HG03280 (cell line): ENCODE data around the gene KCNN3.
"Not testable (repeated sequence)": the region's sequence is repeated elsewhere in the genome, so short reads cannot be mapped to it uniquely, and the experiment has no call there.

ENCODE experiments used
- ATAC-seq: cut with Tn5 transposase; IDR thresholded peaks from one replicate; pipeline ENCODE4 v1.9.1; 2021; ENCODE audit warnings: mild to moderate bottlenecking, moderate library complexity; ENCODE audit not compliant: unreplicated experiment

The KCNN3 gene

DNA sequence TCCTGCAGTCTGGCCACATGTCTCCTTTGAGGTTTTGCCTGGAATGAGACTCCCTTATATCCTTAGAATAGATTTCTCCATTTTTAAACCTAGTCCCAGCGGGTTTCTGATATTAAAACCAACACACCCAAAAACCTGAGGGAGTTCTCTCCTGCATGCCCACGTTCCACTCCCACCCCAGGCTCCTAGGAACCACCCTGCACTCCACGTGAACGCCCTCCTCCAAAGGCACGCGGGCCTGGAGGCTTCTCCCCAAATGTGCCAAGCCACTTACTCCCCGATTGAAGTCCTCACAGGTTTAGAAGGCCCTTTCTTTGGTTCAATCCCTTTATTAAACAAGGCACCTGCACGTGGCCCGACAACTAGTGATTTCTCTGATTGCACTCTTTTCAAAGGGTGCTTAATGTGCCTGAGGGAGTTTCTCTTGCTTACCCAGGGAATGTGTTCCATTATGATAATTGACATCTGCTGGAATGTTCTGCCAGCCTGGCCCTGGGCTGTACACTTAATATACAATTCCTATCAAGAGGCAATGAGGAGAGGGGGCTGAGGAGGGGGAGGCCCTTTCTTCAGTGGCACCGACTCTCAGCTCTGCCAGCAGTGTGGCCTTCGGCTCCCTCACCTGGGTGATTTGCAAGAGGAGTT, 157.8 kb downstream of the KCNN3 start:
- no peak for ATAC-seq

DNA sequence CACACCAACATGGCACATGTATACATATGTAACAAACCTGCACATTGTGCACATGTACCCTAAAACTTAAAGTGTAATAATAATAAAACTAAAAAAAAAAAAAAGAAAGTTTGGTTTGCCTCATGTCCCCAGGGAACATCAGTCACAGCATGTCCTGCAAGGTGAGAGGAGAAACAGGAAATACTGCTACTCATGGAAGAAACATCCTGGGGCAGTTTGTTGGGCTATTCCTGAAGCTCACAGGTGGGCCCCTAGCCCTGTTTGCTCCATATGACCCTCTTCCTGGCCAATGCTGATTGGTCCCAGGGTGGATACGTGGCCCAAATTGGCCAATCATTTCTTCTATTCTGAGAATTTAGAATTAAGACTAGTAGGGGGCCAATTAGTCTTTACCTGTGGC, 158.7 kb downstream of the KCNN3 start:
- ATAC-seq = no peak

DNA sequence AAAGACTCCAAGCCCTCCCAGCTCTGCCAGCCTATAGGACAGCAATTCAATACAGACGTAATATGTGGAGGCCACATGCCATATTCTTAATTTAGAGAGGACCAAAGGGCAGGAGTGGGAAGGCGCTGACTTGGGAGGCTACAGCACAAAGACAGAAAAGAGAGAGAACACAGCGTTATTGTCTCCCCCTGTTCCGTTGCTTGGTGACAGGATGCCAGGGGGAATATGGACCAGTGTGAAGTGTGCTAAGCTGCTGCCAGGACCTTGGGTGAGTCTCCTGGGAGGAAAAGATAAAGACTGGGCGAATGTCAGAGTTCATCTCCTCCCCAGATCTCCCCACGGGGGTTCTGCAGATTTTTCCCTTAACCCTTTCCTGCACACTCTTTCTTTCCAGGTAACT, 160.0 kb downstream of the KCNN3 start:
- ATAC-seq = no peak

DNA sequence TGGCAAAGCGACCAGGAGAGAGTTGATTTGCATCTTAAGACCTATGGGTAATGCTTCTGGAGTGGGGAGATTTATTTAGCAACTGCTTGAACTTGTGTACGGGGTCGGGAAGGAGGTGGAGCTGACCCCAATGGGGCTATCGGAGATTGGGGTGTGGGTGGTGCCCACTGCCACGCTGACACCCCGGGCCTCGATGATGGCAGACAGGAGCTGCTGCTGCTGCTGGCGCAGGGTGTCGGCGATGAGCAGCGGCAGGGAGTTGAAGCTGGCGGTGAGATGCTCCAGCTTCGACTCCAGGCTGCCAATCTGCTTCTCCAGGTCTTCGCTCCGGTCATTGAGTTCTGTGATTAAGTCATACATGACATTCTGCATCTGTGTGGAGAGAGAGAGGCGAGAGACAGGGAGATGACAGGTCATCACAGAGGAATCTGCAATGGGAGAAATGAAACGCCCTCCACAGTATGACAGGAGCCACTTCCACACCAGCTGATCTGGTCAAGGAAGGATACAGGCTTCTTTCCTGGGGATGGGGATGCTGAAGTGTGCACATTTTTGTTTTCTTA, 162.1 kb downstream of the KCNN3 start:
- no peak for ATAC-seq

DNA sequence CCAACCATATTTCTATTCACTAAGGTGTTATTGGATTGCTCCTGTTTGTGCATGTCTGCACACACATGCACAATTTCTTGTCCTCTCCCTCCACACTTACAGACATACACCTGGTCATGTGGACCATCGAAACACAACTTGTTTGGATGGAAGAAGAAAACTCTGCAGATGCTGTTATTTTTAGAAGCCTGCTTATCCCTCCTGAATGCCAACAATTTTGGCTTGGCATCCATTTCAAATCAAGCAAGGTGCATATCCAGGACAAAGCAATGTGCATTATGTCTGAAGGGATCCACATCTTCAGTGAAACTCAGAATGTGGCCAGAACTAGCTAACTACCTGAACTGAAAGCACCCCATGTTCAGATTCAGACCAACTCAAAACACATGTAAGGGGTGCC, 163.2 kb downstream of the KCNN3 start:
- no peak for ATAC-seq

DNA sequence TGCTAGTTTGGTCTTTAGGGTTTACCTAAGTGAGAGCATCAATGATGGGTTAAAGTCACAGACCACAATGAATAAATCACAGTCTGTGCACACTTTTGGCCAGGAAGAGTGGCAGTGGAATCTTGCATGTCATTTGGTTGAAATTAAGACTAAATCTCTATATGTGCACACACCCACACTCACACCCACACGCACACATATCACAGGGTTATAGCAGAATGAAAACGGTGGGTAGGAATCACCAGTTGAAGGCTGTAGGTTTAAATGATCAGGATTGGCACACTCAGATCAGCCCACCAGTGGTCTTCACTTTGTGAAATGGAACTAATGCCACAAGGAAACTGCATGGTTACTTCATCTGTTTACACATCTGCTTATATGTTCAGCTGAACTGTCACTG, 164.5 kb downstream of the KCNN3 start:
- no peak for ATAC-seq

DNA sequence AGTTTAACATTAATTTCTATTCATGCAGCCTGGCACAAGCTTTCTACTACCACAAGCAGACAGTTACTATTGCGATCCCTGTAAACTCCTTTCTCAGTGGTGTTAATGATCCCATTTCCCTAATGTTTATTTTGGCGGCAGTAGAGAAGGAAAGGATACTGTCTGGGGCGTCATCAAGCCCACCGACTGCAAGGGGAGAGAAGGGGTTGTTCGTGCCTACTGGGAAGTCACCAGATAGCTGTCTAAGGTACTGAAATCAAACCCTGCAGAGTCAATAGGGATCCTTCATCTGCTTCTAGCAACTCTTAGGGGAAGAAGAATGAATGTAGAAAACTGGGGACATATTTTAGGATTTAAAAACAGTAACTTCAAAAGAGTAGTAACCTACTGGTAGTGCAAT, 166.9 kb downstream of the KCNN3 start:
- no peak for ATAC-seq

DNA sequence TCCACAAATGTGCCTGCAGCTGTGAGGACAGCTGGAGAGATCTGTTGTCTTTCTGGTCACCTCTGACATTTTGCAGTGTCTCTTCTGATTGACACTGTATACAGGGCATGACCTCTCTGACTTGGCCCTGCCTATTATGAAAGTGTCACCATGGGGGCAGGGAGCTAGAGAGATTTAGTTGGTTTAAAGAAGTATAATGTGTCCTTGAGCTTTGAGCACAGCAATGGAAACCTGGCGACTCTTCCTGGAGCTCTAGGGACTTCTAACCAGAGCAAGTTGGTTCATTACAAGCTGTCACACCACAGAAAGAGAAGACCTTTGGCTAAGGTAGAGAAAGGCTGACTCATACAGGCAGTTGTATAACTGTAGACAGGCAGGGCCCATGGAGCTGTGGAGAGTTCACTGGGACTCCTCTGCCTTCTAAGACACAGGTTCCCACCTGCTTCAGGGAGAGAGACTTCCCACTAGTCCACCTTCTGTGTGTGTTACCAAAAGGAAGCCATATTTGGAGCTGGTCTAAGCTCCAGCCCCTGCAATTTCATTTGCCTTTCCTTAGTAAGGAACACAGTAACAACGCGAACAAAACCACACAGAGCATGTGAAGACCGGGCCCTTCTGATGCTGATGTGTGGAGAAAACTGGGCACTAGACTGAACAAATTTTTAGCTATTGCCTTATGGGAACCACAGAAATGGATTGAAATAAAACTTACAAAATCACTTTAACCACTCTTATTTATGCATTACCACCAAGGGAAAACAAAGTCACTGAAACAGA, 171.6 kb downstream of the KCNN3 start:
- ATAC-seq = peak; percentile 60

DNA sequence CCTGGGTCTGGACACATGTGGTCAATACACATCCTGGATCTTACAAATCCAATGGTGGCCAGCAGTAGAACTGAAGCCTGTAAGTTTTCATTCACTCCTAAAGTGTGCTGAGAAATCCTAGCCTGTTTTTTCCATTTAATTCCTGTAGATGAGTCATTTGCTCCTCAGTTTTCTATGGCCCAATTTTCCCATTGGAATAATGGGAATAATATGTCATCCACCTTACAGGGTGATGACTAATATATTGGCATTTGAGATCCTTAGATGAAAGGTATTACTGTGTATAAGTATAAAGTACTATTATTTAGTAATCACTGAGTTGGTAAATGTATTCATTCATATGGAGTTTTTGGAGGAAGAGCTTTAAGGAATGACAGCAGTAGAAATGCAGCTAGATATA, 172.4 kb downstream of the KCNN3 start:
- ATAC-seq = no peak

DNA sequence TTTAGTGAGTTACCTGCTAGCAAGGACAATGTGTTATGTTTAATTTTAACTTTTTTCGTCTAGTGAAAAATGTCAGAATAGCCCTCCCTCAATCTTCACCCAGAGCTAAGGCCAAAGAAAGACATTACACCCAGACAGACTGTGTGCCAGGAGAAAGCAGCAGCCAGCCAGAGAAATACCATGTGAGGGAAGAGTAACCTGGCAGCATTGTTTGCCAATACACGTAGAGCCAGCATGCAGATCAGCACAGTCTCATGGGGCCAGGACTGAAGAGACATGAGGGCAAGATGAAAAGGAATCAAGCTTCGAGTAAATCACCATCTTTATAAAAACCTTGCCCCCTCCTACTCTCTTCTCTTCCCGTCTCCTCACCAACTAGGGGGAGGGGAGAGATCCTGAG, 173.6 kb downstream of the KCNN3 start:
- ATAC-seq = no peak

DNA sequence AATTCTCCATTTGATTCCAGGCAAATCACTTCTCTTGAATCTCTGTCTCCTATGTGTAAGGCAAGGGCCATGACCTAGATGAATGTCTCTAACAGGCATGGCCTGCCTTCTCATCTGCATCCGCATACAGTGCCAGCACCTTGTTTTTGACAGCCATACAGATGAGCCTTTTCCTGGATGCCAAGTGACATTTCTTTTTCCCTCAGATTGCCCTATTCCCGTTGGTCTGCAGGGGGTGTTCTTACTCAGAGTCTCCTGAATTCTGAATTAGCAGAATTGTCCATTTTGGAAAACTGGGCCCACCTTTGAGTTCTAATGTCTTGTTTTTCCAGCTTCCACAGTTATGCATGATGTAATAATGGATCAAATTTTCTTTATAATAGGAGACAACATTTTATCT, 174.1 kb downstream of the KCNN3 start:
- no peak for ATAC-seq

DNA sequence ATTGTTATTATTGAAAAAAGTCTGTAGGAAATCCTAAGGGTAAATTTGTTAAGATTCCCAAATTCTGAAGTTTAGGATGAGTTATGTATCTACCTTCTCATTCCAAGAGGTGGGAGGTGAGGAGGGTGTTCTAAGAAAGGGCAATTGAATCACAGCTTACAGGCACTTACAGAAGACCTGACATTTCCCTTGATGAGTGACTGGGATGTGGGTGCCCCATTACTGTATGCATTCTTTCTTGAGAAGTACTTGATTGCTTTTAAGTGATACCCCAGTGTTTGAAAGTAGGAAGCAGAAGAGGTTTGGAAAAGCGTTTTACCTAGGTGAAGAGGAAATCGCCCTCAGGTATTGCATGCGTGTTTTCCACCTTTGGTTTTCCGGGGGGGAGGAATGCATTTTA, 175.1 kb downstream of the KCNN3 start:
- ATAC-seq = no peak

DNA sequence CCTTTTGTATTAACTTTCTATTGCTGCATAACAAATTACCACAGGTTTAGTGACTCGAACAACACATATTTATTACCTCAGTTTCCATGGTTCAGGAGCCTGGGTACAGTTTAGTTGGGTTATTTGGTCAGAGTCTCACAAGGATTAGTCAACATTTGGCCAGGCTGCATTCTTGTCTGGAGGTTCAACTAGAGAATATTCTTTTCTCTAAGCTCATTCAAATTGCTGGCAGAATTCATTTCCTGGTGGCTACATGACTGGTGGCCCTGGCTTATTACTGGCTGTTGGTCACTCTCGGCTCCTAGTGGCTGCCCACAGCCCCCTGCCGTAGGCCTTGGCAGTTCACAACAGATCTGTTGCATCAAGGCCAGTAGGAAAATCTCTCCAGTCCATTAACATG, 181.0 kb downstream of the KCNN3 start:
- ATAC-seq = no peak

DNA sequence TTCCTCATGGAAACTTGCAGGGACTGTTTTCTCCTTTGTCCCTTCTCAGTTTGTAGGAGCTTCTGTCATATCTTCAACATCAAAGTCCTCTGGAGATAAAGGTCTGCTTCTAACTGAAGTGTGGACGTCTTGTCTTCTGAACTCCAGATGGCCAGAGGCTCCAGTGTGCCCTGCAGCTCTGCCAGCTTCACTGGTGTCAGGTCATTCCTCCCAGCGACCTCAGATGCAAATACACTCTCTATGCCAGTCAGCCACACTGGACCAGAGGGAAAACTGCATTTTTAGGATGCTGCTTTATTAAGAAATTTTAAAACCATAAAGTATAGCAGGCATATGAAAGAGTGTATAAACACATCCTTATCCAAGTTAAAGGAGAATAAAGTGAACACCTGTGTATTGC, 183.6 kb downstream of the KCNN3 start:
- no peak for ATAC-seq

DNA sequence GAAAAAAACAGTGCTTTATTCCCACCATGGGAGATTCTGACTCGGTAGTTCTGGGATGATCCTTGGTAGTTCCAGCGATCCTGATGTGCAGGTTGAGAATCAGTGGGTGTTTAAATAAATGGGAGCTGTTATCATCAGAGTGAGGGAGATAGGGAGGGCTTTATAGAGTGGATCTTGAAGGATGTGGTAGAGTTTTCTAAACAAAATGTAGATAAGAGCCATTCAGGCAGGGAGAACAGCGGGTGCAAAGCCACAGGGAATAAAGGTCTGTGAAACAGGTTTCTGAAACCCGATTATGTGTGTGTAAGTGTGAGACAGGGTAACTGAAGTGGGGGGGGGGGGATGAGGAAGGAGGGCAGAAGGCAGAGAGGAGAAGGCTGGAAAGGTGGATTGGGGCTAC, 186.3 kb downstream of the KCNN3 start:
- ATAC-seq = no peak

DNA sequence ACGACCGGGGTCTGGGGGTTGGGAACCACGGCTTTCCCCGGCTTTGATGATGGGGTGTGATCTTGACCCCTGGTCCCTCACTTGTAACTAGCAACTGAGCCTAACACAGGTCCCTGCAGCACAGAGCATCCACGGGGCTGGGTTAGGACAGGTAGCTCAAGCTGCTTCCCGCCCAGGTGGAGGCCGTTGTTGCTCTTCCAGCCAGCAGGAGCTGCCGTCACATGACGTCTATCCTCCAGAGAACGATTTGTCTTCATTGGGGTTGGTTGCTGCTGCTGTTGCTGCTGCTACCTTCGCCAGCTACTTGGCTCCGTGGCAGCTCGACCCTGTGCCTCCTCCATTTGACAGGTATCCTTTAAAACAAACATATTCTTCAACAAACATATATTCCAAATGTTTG, 187.8 kb downstream of the KCNN3 start:
- ATAC-seq = no peak

DNA sequence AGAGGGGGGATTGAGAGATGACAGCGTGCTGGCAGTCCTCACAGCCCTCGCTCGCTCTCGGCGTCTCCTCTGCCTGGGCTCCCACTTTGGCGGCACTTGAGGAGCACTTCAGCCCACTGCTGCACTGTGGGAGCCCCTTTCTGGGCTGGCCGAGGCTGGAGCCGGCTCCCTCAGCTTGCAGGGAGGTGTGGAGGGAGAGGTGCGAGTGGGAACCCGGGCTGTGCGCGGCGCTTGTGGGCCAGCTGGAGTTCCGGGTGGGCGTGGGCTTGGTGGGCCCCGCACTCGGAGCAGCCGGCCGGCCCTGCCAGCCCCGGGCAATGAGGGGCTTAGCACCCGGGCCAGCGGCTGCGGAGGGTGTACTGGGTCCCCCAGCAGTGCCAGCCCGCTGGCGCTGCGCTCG, 192.2 kb downstream of the KCNN3 start:
- ATAC-seq = not testable (repeated sequence)

DNA sequence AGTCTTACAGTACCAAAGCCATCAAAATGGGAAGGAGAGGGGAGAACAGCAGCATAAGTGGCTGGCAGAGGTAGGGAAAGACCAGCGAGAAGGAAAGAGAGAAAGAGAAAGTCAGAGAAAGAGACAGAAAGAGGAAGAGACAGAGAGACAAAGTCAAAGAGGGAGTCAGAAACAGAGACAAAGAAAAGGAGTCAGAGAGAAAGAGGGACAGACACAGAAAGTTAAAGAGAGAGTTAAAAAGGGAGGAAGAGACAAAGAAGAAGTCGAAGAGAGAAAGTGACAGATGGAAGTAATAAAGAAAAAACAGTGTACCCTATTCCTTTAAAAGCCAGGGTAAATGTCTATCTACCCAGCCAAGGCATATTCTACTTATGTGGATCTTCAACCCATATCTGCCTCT, 193.2 kb downstream of the KCNN3 start:
- ATAC-seq = not testable (repeated sequence)

DNA sequence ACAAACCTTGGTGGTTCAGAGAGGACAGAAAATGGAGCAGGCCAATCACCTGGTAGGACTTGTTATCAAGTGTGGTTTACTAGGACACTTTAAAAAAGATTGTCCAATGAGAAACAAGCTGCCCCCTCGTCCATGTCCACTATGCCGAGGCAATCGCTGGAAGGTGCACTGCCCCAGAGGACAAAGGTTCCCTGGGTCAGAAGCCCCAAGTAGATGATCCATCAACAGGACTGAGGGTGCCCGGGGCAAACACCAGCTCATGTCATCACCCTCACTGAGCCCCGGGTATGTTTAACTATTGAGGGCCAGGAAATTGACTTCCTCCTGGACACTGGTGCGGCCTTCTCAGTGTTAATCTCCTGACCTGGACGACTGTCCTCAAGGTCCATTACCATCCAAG, 195.6 kb downstream of the KCNN3 start:
- ATAC-seq = not testable (repeated sequence)

DNA sequence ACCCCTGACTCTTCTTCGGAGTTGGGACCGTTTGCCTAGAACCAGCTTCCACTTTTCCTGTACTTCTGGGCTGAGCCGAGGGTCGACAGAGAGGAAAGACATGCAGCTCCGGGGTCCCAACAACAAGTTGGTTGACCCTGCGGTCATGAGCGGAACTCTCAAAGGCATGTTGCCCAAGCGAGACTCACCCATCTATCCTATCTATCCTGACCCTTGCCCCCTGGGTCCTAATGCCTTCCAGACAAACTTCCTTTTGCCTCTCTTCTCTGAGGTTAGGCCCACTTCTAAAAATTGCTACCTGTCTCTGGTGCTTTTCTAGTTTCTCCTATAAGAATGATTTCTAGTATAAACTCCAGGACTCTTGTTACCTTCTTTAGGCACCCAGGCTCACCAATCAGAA, 197.8 kb downstream of the KCNN3 start:
- not testable (repeated sequence) for ATAC-seq

DNA sequence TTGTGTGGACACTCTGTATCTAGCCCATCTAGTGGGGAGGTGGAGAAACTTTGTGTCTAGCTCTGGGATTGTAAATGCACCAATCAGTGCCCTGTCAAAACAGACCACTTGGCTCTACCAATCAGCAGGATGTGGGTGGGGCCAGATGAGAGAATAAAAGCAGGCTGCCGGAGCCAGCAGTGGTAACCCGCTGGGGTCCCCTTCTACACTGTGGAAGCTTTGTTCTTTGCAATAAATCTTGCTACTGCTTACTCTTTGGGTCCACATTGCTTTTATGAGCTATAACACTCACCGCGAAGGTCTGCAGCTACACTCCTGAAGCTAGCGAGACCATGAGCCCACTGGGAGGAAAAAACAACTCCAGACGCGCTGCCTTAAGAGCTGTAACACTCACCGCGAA, 198.7 kb downstream of the KCNN3 start:
- ATAC-seq = not testable (repeated sequence)
